Ishikawa (cell line): ENCODE measurements around the gene NDUFB3.

Experiments
- CEBPB ChIP-seq: IDR thresholded peaks from 2 replicates; pipeline ENCODE4 v1.6.1; 2012
- EGR1 ChIP-seq: IDR thresholded peaks from 2 replicates; pipeline ENCODE4 v1.6.1; 2012
- TF ChIP-seq, protein P1 (sequence below): IDR thresholded peaks from 2 replicates; pipeline ENCODE4 v1.6.1; 2012
- TF ChIP-seq, protein P2 (sequence below): IDR thresholded peaks from 2 replicates; pipeline ENCODE4 v1.6.1; 2012

DNA sequence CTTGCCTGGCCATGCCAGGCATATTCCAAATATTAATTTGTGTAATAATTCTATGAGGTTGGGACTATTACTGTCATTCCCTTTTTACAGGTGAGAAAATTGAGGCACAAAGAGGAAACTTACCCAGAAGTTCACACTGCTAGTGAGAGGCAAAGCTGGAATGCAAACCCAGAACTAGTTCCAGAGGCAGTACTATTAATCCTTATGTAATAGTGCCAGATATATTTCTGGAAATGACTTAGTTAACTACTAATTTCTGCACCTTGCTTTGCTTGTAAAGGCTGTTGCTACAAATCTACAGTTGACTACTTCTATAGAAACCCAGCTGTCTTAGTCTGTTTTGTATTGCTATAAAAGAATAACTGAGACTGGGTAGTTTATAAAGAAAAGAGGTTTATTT lies 38.8 kb downstream of the NDUFB3 start:
- TF ChIP-seq, protein P1, sequence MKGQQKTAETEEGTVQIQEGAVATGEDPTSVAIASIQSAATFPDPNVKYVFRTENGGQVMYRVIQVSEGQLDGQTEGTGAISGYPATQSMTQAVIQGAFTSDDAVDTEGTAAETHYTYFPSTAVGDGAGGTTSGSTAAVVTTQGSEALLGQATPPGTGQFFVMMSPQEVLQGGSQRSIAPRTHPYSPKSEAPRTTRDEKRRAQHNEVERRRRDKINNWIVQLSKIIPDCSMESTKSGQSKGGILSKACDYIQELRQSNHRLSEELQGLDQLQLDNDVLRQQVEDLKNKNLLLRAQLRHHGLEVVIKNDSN, result no peak
- TF ChIP-seq, protein P2, sequence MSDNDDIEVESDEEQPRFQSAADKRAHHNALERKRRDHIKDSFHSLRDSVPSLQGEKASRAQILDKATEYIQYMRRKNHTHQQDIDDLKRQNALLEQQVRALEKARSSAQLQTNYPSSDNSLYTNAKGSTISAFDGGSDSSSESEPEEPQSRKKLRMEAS, result no peak
- no peak for TF ChIP-seq EGR1
- TF ChIP-seq CEBPB, result no peak
